Chondrocyte (in vitro differentiated cells): ENCODE results near the gene SLC9A5. TPM values are rescaled to one million over a fixed set of nuclear protein-coding genes. Genes with fewer than 3 reads are reported as not detected.
A peak's percentile ranks its signal among the peaks of the same experiment; 100 is the strongest.

Experiments used
- DNase-seq: peaks from one replicate; pipeline ENCODE4 v3.0.0; 2021; ENCODE audit warnings: mixed read lengths, low spot score
- H3K27ac Mint-ChIP-seq: one replicate; pipeline ENCODE4 v1.8.0; 2021; ENCODE audit warnings: mild to moderate bottlenecking, moderate library complexity, mixed read lengths; ENCODE audit not compliant: unreplicated experiment
- H3K27me3 Mint-ChIP-seq: 2 replicates; pipeline ENCODE4 v1.8.0; 2021; ENCODE audit warnings: low read depth, mixed read lengths
- H3K36me3 Mint-ChIP-seq: 2 replicates; pipeline ENCODE4 v1.8.0; 2021; ENCODE audit warnings: low read depth, mixed read lengths
- H3K4me1 Mint-ChIP-seq: 2 replicates; pipeline ENCODE4 v1.8.0; 2021; ENCODE audit warnings: low read depth, mild to moderate bottlenecking, mixed read lengths
- H3K4me3 Mint-ChIP-seq: one replicate; pipeline ENCODE4 v1.8.0; 2021; ENCODE audit warnings: mild to moderate bottlenecking, moderate library complexity, mixed read lengths; ENCODE audit not compliant: unreplicated experiment
- H3K9me3 Mint-ChIP-seq: 2 replicates; pipeline ENCODE4 v1.8.0; 2021; ENCODE audit warnings: low read depth, mixed read lengths
- total RNA-seq: library from RNA; stranded (reverse); gene quantifications from 3 replicates; pipeline ENCODE4 v1.2.1, GENCODE V29; 2021
- TF ChIP-seq, protein P1 (sequence below): fragments of 200-600 bp; sonication (generic); IDR thresholded peaks from 2 replicates; pipeline ENCODE4 v1.5.0; 2021; ENCODE audit warnings: antibody characterized with exemption, mild to moderate bottlenecking, moderate library complexity

The SLC9A5 gene
- total RNA-seq, 1 donor from 2014 or later: 3.0 TPM

DNA sequence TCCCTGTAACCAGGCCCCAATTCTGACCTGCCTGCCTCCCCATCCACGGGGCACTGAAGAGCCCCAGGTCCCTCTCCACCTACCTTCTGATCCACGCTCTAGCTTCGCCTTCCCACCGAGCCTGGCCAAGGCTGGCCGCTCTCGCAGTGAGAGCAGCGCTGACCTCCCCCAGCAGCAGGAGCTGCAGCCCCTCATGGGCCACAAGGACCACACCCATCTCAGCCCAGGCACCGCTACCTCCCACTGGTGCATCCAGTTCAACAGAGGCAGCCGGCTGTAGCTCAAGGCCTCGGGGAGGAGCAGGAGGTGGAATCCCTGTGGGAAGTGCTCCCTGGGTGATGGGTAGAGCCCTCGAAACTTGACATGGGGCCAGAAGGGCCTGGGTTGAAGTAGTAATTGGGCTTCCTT, 22.2 kb downstream of the SLC9A5 start:
- no peaks in the 10 kb centered on the region for H3K36me3 Mint-ChIP-seq
- TF ChIP-seq, protein P1, sequence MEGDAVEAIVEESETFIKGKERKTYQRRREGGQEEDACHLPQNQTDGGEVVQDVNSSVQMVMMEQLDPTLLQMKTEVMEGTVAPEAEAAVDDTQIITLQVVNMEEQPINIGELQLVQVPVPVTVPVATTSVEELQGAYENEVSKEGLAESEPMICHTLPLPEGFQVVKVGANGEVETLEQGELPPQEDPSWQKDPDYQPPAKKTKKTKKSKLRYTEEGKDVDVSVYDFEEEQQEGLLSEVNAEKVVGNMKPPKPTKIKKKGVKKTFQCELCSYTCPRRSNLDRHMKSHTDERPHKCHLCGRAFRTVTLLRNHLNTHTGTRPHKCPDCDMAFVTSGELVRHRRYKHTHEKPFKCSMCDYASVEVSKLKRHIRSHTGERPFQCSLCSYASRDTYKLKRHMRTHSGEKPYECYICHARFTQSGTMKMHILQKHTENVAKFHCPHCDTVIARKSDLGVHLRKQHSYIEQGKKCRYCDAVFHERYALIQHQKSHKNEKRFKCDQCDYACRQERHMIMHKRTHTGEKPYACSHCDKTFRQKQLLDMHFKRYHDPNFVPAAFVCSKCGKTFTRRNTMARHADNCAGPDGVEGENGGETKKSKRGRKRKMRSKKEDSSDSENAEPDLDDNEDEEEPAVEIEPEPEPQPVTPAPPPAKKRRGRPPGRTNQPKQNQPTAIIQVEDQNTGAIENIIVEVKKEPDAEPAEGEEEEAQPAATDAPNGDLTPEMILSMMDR: no peak
- H3K9me3 Mint-ChIP-seq: no peaks in the 10 kb centered on the region
- no peaks in the 10 kb centered on the region for H3K27me3 Mint-ChIP-seq
- no peak overlapping the region for H3K4me3 Mint-ChIP-seq
- H3K4me1 Mint-ChIP-seq: peaks cover 8% of the 10 kb centered on the region
- H3K27ac Mint-ChIP-seq: no peak overlapping the region
- peak; percentile 87 for DNase-seq

DNA sequence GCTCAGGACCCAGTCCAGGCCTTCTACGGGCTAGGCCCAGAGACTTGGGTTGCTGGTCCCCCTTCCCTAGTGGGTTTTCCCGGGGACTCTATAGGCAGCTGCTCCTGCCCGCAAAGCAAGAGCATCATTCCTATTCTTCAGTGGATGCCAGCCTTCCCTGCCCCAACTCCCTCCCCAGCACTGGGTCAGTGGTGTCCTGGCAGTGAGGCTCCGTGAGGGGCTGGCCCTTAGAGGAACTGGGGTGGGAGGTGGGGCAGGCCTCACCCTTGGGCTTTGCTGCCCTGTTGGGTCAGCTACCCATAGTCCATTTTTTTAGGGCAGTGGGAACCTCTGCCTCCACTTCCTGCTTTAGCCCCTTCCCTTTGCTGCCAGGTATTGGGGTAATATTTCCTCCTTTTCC, 22.7 kb downstream of the SLC9A5 start:
- Mint-ChIP-seq H3K4me3 (no peak overlapping the region), H3K4me1 (peaks cover 9% of the 10 kb centered on the region), H3K27ac (no peak overlapping the region), H3K36me3 (no peaks in the 10 kb centered on the region), H3K27me3 (no peaks in the 10 kb centered on the region), H3K9me3 (no peaks in the 10 kb centered on the region)
- DNase-seq: peak; percentile 38
- TF ChIP-seq, protein P1: no peak

DNA sequence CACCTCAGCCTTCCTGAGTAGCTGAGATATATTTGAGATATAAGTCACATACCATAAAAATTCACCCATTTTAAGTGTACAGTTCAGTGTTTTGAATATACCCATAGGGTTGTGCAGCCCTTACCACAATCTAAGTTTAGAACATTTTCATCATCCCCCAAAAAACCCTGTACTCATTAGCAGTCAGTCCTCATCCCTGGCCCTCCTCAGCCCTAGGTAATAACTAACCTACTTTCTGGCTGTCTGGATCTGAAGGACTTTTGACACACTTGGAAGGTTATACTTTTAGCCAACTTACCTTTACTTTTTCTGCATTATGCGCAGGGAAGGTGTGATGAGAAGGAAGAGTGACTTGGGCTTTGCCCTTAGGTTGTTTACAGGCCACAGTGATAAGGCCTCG, 26.5 kb downstream of the SLC9A5 start:
- no peak overlapping the region for H3K4me3 Mint-ChIP-seq
- DNase-seq: no peak
- H3K27ac Mint-ChIP-seq: no peak overlapping the region
- TF ChIP-seq, protein P1: no peak
- H3K36me3 Mint-ChIP-seq: no peaks in the 10 kb centered on the region
- H3K4me1 Mint-ChIP-seq: peaks cover 27% of the 10 kb centered on the region
- H3K9me3 Mint-ChIP-seq: no peaks in the 10 kb centered on the region
- H3K27me3 Mint-ChIP-seq: no peaks in the 10 kb centered on the region

DNA sequence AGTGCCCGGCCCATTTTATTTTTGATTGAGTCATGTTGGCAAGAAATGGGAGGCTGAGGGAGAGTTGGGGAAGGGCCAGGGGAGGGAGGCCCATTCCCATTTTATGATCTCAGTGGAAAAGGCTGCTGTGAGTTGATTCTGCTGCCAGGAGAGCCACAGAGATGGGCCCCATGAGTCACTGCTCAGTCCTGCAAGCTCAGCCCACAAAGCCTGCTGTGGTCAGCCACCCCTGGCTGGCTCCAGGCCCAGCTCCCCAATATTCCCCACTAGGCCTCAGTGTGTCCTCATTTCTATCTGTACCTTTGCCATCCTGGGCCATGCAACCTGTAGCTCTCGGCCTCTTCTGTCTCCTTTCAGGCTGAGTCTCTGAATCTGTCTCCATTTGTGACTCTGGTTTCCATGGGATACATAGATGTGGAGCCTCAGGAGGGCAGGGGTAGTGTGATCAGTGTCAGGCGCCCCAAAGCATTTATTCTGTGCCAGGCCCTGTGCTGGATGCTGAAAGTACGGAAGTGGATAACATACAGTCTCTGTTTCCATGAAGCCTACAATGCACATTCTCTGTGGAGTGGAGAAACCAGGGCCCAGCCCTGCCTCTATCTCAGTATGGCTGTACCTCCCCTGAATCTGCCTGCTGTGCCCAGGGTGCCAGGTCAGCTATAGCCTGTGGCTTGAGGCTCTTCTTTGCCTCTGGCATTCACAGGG, 28.7 kb downstream of the SLC9A5 start:
- peak overlapping the region; percentile 98 for H3K27ac Mint-ChIP-seq
- H3K36me3 Mint-ChIP-seq: no peaks in the 10 kb centered on the region
- TF ChIP-seq, protein P1: no peak
- H3K4me1 Mint-ChIP-seq: peaks cover 27% of the 10 kb centered on the region
- peak overlapping the region; percentile 23 for H3K4me3 Mint-ChIP-seq
- peak; percentile 92 for DNase-seq
- no peaks in the 10 kb centered on the region for H3K27me3 Mint-ChIP-seq
- H3K9me3 Mint-ChIP-seq: no peaks in the 10 kb centered on the region

DNA sequence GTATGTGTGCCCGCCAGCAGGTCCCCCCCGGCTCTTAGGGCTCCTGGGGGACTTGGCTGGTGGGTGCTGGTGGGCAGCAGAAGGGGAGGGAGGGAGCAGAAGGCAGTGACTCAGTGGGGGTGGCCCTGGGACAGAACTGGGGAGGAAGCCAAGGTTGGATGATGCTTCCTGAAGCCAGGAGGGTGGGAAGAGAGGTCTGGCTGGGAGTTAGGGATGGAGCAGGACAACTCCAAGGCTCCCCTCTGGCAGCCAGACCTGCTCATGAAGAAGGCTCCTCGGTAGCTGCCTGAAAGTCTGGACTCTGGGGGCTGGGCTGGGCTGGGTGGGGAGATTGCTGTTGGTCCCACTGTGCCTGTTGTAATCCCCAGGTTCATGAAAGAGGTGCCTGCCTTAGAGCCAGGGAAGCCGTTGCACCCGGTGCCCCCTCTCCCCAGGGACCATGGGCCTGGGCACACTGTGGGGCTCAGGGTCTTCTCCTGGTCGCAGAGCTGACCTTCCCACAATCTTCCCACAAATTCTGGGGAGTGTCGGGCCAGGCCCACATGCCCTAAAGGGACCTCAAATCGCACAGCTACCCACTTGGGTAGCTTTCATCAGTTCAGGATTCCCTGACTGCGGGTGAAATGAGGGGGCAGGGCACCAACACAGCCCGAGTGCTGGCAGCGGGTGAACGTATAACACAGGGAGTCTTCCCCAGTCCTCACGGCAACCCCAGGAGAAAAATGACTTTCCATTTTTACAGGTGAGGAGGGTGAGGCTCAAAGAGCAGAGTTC, 29.4 kb downstream of the SLC9A5 start:
- DNase-seq: no peak
- H3K27ac Mint-ChIP-seq: peak overlapping the region; percentile 98

More for the DNA sequence above, 29.4 kb downstream of the SLC9A5 start:
- H3K36me3 Mint-ChIP-seq: no peaks in the 10 kb centered on the region
- H3K4me3 Mint-ChIP-seq: peak overlapping the region; percentile 63
- H3K9me3 Mint-ChIP-seq: no peaks in the 10 kb centered on the region
- TF ChIP-seq, protein P1: no peak
- H3K27me3 Mint-ChIP-seq: no peaks in the 10 kb centered on the region
- H3K4me1 Mint-ChIP-seq: peaks cover 27% of the 10 kb centered on the region
